Body of pancreas (tissue), 4 donors: ENCODE results near the gene ADCY6. TPM values are rescaled to one million over a fixed set of nuclear protein-coding genes. Genes with fewer than 3 reads are reported as not detected.

Experiments used
- ATAC-seq: fragments of 150-250 bp; one replicate; pipeline ENCODE4 v1.9.1; 2016
- DNase-seq, 4 donors: peaks; one replicate each; pipeline ENCODE4 v3.0.0-alpha.2; 2019
- H3K27ac ChIP-seq, 4 donors: fragments of 200-600 bp; sonication (generic); 1 replicate in 3 of 4; 2 replicates in 1 of 4; pipeline versions ENCODE4 v1.5.1 to v1.6.1; 2016 to 2019; ENCODE audit warnings: mild to moderate bottlenecking in 1 of 4, mixed read lengths in 1 of 4, moderate library complexity in 1 of 4
- H3K27me3 ChIP-seq, 2 donors: fragments of 200-600 bp; sonication (generic); one replicate each; pipeline ENCODE4 v1.6.0; 2016; ENCODE audit warnings: mild to moderate bottlenecking in 1 of 2
- H3K36me3 ChIP-seq, 2 donors: fragments of 200-600 bp; sonication (generic); replicated peaks in 1 of 2; 2 replicates each; pipeline ENCODE4 v1.5.1; 2016; ENCODE audit warnings: low read depth in 2 of 2; ENCODE audit not compliant: insufficient read depth in 1 of 2
- H3K4me1 ChIP-seq: fragments of 200-600 bp; sonication (generic); one replicate; pipeline ENCODE4 v1.6.0; 2016
- H3K4me3 ChIP-seq, 2 donors: fragments of 200-600 bp; sonication (generic); 1 replicate in 1 of 2; 2 replicates in 1 of 2; pipeline ENCODE4 v1.5.1; 2016 to 2019
- H3K9me3 ChIP-seq, 3 donors: fragments of 200-600 bp; sonication (generic); 1 replicate in 2 of 3; 2 replicates in 1 of 3; pipeline ENCODE4 v1.5.1; 2016
- CTCF ChIP-seq, 7 experiments: fragments of 450-650 bp in 4 of 7; fragments of 200-600 bp in 3 of 7; sonication (generic) in 3 of 7; IDR thresholded peaks; one replicate each; pipeline ENCODE4 v1.5.1; 2016 to 2019; ENCODE audit warnings: antibody characterized with exemption in 7 of 7
- POLR2A ChIP-seq, 3 donors: fragments of 450-650 bp; IDR thresholded peaks; one replicate each; pipeline ENCODE4 v1.6.1; 2016; ENCODE audit warnings: antibody characterized with exemption in 3 of 3, mild to moderate bottlenecking in 2 of 3
- WGBS, 2 donors: methylation state at CpG; one replicate each; pipeline ENCODE4 v1.1.5; 2017; 5-methylcytosine and 5-hydroxymethylcytosine counted together
- intact Hi-C: fragments of 100-400 bp; cut with DNase I; formaldehyde crosslinking; loops from one replicate; pipeline ENCODE4 v1.15.1; 2023
- total RNA-seq, 2 donors: library from RNA; depleted of rRNA; stranded (reverse); fragments of >200 nt; gene quantifications; one replicate each; pipeline ENCODE4 v1.1.0, GENCODE V29; 2016

ADCY6 gene
- total RNA-seq, 2 donors from 2014 or later: 38.6 to 59.1 TPM

- no peaks in the 10 kb centered on the region for H3K9me3 ChIP-seq
- H3K36me3 ChIP-seq: peaks cover 0 to 20% of the 10 kb centered on the region in 2 donors
- no peak overlapping the region for H3K27ac ChIP-seq
- 79 to 80% methylated on average over 12 to 15 of the region's 15 CpGs for WGBS, 2 donors
- ATAC-seq (no peak), DNase-seq (no peak)
- H3K27me3 ChIP-seq: no peaks in the 10 kb centered on the region
- no peaks in the 10 kb centered on the region for H3K4me1 ChIP-seq
- intact Hi-C loops: no loop called here
- no peak overlapping the region for H3K4me3 ChIP-seq
- no peak for TF ChIP-seq POLR2A (IDR thresholded peaks at IDR 0.05)
- no peak for TF ChIP-seq CTCF (IDR thresholded peaks at IDR 0.05)
These were observed 37.4 kb upstream of the ADCY6 start for GRCh38 chr12:48826209-48826855.

GRCh38 chr12:48824905-48825304, 36.0 kb upstream of the ADCY6 start:
- H3K9me3 ChIP-seq: no peaks in the 10 kb centered on the region
- no peak overlapping the region for H3K27ac ChIP-seq
- no peak for TF ChIP-seq CTCF (IDR thresholded peaks at IDR 0.05)
- no peak for TF ChIP-seq POLR2A (IDR thresholded peaks at IDR 0.05)
- H3K27me3 ChIP-seq: no peaks in the 10 kb centered on the region
- DNase-seq (no peak), ATAC-seq (no peak)
- WGBS, 2 donors: 88 to 89% methylated on average over 4 of the region's 4 CpGs
- intact Hi-C loops: no loop called here
- H3K4me3 ChIP-seq: no peak overlapping the region
- H3K4me1 ChIP-seq: no peaks in the 10 kb centered on the region
- H3K36me3 ChIP-seq: peaks cover 0 to 7% of the 10 kb centered on the region in 2 donors

- Histone ChIP-seq H3K36me3 (no peaks in the 10 kb centered on the region), H3K27ac (no peak overlapping the region), H3K4me3 (no peak overlapping the region), H3K9me3 (no peaks in the 10 kb centered on the region), H3K4me1 (no peaks in the 10 kb centered on the region), H3K27me3 (no peaks in the 10 kb centered on the region)
- no peak for ATAC-seq
- no peak for TF ChIP-seq POLR2A (IDR thresholded peaks at IDR 0.05)
- no peak for TF ChIP-seq CTCF (IDR thresholded peaks at IDR 0.05)
- DNase-seq: no peak
- intact Hi-C loops: no loop called here
- 74 to 79% methylated on average over 11 to 12 of the region's 12 CpGs for WGBS, 2 donors
These were observed 35.2 kb upstream of the ADCY6 start for GRCh38 chr12:48824112-48824511.

GRCh38 chr12:48823281-48823680, 34.4 kb upstream of the ADCY6 start:
- WGBS, 2 donors: 72 to 78% methylated on average over 4 to 11 of the region's 11 CpGs
- no peaks in the 10 kb centered on the region for H3K36me3 ChIP-seq
- H3K27ac ChIP-seq: no peak overlapping the region
- H3K9me3 ChIP-seq: no peaks in the 10 kb centered on the region
- ATAC-seq (no peak), DNase-seq (no peak)
- H3K4me1 ChIP-seq: peaks cover 6% of the 10 kb centered on the region
- no peak for TF ChIP-seq CTCF (IDR thresholded peaks at IDR 0.05)
- H3K4me3 ChIP-seq: no peak overlapping the region
- intact Hi-C loops: no loop called here
- H3K27me3 ChIP-seq: no peaks in the 10 kb centered on the region

GRCh38 chr12:48822711-48823110, 33.8 kb upstream of the ADCY6 start:
- peaks cover 12% of the 10 kb centered on the region for H3K4me1 ChIP-seq
- no peak overlapping the region for H3K27ac ChIP-seq
- TF ChIP-seq POLR2A (IDR thresholded peaks at IDR 0.05) (no peak), CTCF (IDR thresholded peaks at IDR 0.05) (no peak)
- H3K9me3 ChIP-seq: no peaks in the 10 kb centered on the region
- no peaks in the 10 kb centered on the region for H3K36me3 ChIP-seq
- no peak overlapping the region for H3K4me3 ChIP-seq
- intact Hi-C loops: no loop called here
- ATAC-seq: no peak
- H3K27me3 ChIP-seq: no peaks in the 10 kb centered on the region
- WGBS, 2 donors: 39 to 57% methylated on average over 2 of the region's 2 CpGs
- DNase-seq: no peak
